ENCODE measurements around the gene C19orf53.

The C19orf53 gene

DNA sequence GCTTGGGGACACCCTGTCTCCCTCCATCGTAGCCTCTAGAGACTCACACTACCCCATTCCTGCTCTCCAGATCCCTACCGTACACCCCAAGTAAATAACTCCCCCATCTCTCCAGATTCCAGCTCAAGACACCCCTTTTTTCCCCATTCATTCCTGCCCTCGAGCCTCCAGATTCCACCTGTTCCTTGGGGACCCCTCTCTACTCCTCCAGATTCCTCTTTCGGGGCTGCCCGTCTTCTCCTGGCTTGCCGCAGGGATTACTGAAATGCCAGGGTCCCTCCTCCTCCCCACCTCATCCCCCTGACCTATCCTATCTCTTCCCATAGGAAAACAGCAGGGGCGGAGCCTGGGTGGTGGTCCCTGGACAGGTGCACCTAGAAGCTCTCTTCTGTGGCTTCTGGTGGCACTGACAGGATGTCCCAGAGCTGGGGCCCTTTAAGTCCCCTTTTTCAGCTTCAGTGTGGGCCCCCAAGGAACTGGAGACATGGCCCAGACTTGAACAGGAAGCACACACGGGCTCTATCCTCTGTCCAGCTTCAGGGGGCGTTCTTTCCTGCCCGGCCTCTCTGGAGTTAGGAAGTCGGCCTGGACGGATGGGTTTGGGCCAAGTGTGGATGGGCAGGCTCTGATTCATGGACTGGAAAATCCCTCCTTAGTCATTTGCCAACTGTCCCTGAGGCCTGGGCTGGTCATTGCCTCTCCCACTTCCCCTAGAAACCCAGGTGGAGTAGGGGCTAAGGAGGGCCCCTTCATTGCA, 22.2 kb downstream of the C19orf53 start:
- peak; percentile 92 for DNase-seq (ENCODE audit: low spot score)

DNA sequence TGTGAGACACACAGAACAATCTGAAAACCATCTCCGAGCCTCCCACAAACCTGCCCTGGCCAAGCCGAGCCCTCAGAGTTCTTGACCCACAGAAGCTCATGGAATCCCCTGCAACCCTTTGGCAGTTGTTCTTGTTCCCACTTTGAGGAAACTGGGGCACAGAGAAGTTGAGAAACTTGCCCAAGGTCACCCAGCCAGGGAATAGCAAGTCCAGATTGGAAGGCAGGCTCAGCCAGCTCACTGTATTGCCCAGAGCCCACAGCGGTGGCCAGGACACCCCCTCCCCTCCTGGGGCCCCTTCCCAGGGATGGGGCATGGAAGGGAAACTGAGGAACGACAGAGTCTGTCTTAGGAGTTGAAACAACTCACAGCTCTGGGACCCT, 22.8 kb downstream of the C19orf53 start:
- DNase-seq (ENCODE audit: low spot score): no peak

DNA sequence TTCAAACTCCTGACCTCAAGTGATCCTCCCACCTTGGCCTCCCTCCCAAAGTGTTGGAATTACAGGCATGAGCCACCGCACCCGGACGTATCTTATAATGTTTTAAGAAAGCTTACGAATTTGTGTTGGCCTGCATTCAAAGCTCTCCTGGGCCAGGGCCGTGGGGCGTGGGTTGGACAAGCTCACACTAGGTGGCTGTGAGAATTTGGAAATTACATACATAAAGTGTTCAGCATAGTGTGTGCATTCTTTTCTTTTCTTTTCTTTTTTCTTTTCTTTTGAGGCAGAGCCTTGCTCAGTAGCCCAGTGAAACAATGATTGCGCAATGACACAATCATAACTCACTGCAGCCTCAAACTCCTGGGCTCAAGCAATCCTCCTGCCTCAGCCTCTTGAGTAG, 23.6 kb downstream of the C19orf53 start:
- DNase-seq (ENCODE audit: low spot score): no peak

DNA sequence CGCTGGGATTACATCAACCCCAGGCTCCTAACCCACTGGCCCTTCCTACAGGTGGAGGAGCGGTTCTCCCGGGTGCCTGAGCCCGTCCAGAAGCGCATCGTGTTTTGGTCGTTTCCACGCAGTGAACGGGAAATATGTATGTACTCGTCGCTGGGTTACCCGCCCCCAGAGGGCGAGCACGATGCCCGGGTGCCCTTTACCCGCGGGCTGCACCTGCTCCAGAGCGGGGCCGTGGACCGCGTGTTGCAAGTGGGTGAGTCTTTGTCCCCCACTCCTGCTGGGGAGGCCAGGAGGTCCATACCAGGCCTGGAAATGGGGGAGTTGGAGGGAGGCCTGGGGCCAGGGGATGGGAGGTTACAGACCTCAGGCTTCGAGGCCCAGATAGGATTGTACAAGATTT, 25.4 kb downstream of the C19orf53 start:
- no peak for DNase-seq (ENCODE audit: low spot score)

DNA sequence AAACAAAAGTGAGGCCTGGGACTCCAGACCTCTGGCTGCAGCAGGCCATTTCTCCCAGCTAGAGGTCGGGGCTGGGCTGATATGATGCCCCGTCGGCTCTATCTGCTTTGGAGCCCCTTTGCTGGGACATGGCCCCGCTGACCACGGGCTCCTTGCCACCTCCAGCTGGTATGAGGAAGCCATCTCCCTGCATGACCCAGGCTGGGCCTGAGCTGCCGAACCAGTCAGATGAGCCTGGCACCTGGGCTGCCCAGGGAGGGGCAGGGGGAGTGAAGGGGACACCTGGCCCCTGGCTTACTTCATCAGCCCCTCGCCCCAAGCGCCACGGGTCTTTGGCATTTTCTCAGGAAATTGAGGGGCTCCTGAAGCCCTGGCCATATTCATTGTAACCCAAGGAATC, 28.8 kb downstream of the C19orf53 start:
- no peak for DNase-seq (ENCODE audit: low spot score)

DNA sequence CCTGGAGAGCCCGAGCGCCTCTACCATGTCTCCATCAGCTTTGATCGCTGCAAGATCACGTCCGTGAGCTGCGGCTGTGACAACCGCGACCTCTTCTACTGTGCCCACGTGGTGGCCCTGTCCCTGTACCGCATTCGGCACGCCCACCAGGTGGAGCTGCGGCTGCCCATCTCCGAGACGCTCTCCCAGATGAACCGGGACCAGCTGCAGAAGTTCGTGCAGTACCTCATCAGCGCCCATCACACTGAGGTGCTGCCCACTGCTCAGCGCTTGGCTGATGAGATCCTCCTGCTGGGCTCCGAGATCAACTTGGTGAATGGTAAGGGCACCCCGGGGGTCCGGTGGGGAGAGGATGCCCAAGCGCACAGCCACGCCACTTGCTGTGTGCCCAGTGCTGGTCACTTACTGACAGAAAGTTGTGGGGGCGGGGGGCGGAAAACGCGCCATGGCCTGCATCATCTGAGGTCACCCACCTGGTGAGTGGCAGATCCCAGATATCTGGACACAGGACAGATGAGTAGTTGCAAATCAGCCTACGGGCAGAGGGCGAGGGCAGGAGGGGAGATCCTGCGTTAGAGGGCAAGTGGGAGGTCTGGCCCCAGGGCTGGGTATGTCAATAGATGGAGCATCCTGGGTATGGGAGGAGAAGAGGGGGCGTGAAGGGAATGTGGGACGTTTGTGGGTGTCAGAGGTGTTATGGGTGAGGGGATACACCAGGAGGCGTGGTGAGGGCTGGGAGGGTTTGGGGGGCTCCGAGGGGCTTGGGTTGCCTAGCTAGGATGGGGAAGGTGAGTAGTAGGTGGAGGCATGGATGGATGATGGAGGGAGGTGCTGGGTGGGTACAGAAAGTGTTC, 30.8 kb downstream of the C19orf53 start:
- no peak for DNase-seq (ENCODE audit: low spot score)

DNA sequence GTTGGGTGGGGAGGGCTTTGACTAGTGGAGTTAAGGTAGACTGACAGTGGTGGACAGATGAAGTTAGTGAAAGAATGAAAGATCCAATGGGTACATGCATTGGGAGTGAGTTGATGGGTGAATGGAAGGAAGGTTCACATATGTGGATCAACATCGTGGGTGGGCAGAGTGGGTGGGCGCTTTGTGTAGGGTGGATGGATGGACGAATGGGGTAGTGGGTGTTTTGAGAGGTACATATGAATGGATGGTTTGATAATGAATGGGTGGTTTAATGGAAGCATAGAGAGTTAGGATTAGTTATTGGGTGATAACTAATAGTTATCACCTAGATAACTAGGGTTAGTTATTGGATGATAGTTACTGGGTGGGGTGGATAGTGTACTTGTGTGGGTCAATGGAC, 32.5 kb downstream of the C19orf53 start:
- DNase-seq (ENCODE audit: low spot score): no peak

DNA sequence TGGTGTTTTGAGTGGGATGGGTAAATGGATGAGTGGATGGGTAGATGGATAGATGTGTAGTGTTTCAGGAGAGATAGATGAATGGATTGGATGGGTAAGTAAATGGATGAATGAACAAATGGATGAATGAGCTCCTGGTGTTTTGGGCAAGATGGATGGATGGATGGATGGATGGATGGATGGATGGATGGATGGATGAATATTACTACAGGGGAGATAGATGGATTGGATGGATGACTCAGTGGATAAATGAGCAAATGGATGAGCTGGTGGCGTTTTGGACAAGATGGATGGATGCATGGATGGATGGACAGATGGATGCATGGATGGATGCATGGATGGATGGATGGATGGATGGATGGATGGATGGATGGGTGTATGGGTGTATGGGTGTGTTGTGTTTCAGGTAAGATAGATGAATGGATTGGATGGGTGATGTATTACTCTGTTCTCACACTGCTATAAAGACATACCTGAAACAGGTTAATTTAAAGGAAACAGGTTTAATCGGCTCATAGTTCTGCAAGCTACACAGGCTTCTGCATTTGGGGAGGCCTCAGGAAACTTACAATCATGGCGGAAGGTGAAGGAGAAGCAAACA, 33.3 kb downstream of the C19orf53 start:
- no peak for DNase-seq (ENCODE audit: low spot score)

DNA sequence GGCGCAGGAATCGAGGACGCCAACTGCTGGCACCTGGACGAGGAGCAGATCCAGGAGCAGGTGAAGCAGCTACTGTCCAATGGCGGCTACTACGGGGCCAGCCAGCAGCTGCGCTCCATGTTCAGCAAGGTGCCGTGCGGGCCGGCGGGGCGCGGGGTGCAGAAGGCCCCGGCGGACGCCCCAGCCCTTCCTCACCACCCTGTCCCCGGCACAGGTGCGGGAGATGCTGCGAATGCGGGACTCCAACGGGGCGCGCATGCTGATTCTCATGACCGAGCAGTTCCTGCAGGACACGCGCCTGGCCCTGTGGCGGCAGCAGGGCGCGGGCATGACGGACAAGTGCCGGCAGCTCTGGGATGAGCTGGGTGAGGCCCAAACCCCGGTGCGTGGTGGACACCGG, 34.6 kb downstream of the C19orf53 start:
- DNase-seq (ENCODE audit: low spot score): no peak

DNA sequence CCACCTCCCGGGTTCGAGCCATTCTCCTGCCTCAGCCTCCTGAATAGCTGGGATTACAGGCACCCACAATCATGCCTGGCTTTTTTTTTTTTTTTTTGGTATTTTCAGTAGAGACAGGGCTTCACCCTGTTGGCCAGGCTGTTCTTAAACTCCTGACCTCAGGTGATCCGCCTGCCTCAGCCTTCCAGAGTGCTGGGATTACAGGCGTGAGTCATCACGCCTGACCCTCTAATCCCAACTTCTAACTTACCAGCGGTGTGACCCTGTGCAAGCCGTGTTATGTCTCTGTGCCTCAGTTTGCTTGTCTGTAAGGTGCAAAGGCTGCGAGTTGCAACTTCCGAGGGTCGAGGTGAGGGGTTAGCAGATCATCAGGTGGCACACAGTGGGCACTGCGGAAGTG, 38.3 kb downstream of the C19orf53 start:
- DNase-seq (ENCODE audit: low spot score): no peak

DNA sequence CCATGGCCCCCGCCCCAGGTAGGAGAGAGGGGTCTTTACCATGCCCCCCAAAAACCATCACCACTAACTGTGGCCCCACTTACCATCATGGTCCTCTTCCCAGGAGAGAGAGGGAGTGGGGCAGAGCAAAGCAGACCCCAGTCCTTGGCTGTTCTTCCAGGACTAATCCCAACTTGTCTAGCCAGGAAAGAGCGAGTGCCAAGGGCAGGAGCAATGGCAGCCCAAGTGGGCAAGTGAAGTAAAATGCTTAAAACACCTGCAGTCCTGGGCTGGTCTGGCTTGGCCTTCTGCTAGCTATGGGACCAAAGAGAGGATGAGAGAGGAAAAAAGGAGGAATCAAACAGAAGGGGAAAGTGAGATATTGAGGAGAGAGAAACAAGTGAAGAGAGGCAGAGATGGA, 38.9 kb downstream of the C19orf53 start:
- no peak for DNase-seq (ENCODE audit: low spot score)

DNA sequence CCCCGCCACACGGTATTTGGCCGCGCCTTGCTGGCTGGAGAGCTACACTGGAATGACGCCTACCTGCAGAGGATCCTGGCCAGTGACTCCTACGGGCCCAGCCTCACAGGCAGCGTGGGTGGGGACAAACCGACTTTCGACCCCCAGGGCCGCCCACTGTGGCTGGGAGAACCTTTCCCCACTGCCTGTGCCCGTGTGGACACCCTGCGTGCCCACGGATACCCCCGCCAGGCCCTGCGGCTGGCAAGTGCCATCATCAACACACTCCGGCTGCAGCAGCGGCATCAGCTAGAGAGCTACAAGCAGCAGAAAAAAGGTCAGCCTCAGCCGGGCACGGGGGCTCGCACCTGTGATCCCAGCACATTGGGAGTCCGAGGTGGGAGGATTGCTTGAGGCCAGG, 40.3 kb downstream of the C19orf53 start:
- no peak for DNase-seq (ENCODE audit: low spot score)

DNA sequence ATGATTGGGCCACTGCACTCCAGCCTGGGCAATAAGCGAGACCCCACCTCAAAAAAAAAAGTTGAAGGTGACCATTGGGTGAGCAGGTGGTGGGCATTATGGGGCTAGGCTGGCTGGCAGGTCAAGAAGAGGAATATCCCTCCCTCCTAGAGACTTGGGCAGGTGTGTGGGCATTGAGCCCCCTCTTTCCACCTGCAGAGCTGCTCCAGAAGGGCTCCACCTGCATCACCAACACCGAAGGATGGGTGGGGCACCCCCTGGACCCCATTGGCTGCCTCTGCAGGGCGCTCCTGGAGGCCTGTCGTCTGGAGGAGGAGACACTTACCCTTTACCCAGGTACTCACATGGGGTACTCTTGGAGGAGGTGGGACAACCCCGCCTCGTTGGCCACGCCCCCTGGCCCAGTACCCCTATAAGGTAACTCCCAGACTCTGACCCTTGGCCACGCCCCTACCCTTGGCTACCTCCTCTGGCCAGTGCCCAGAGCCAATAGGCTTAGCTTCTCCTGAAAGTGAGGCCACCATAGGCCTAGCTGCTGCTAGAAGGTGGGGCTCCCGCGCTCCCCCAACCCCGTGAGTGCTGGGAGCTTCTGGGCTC, 42.9 kb downstream of the C19orf53 start:
- DNase-seq (ENCODE audit: low spot score): no peak

DNA sequence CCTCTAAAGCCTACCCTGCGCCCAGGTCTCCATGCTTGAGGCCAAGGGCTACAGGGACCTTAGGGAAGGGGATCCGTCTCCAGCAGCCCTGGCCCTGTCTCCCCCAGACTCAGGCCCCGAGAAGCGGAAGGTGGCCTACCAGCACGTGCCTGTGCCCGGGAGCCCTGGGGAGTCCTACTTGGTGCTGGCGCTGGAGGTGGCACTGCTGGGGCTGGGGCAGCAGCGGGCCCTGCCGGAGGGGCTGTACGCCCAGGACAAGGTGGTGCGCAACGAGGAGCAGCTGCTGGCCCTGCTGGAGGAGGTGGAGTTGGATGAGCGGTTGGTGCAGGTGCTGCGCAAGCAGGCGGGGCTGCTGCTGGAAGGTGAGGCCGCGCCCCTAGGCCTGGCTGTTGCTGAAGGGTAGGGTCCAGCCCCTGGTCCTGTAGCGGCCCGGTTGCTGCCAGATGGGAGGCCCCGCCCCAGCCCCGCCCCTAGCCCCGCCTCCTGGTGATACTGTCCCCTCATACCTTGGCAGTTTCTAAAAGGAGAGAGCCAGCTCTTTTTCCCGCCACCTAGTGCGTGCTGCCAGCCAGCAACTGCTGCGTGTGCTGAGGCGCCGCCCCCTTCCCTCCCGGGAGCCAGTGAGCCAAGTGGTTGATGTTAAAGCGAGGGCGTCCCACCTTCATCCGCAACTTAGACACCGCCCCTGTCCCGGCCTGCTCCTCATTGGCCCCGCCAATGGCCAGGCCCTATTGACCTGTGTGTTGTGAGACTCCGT, 43.5 kb downstream of the C19orf53 start:
- no peak for DNase-seq (ENCODE audit: low spot score)

DNA sequence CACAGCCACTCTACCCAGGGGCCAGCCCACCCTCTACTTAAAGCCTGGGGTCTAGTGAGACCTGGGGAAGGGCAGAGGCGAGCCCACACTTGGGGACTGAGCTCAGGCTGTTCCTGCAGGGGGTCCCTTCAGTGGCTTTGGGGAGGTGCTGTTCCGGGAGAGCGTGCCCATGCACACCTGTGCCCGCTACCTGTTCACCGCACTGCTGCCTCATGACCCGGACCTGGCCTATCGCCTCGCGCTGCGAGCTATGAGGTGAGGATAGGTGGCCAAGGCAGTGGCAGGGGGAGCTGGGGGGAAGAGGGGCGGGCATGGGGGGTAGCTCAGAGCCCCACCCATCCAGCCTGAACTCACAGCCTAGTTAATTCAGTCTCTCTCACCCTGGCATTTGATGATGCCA, 45.0 kb downstream of the C19orf53 start:
- DNase-seq (ENCODE audit: low spot score): no peak

DNA sequence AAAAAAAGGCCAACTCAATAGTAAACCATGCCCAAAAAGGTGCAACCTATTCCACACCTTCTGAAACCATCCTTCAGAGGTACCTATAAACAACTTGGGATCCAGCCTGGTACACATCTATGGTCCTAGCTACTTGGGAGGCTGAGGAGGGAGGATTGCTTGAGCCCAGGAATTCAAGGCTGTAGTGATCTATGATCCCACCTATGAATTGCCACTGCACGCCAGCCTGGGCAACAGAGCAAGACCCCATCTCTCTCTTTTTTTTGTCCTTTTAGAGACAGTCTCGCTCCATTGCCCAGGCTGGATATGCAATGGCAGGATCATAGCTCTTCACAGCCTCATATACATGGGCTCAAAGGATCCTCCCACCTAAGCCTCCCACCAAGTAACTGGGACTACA, 47.0 kb downstream of the C19orf53 start:
- DNase-seq (ENCODE audit: low spot score): no peak

DNA sequence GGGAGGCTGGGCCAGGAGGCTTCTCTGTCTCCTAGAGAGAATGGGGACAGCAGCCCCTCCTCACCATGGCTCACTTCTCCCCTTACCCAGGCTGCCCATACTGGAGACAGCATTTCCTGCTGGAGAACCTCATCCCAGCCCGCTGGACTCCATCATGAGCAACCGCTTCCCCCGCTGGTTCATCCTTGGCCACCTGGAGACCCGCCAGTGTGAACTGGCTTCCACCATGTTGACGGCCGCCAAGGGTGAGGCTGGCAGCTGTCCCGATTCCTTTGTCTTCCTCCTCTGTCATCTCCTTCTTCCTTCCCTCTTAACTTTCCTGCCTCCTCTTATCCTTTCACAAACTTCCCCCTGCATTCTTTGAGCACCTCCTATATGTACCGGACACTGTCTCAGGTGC, 49.0 kb downstream of the C19orf53 start:
- no peak for DNase-seq (ENCODE audit: low spot score)

DNA sequence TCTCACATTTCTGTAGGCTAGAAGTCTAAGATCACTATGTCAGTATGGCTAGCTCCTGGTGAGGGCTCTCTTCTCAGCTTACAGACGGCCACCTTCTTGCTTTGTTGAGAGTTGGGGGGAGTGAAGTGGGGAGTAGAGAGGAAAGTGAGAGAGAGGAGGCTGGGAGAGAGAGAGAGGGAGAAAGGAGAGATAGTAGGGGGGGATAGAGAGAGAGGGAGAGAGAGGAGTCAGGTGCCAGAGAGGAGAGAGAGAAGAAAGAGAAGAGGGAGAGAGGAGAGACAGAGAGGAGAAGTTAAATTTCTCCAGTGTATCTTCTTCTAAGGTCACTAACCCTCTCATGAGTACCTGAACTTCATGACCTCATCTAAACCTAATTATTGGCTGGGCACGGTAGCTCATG, 49.6 kb downstream of the C19orf53 start:
- no peak for DNase-seq (ENCODE audit: low spot score)

DNA sequence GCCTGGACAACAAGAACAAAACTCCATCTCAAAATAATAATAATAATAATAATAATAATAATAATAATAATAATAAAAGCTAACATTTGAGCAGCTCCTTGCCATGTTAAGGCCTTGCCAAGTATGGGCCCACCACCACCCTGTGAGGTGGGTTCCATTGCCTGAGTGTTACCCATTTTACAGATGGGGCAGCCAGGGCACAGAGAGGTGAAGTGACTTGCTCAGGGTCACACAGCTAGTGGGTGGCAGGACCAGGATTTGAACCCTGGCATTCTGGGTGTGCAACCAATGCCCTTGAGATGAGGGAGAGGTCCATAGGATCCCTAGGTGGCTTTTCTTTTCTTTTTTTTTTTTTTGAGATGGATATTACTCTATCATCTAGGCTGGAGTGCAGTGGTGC, 50.4 kb downstream of the C19orf53 start:
- no peak for DNase-seq (ENCODE audit: low spot score)

DNA sequence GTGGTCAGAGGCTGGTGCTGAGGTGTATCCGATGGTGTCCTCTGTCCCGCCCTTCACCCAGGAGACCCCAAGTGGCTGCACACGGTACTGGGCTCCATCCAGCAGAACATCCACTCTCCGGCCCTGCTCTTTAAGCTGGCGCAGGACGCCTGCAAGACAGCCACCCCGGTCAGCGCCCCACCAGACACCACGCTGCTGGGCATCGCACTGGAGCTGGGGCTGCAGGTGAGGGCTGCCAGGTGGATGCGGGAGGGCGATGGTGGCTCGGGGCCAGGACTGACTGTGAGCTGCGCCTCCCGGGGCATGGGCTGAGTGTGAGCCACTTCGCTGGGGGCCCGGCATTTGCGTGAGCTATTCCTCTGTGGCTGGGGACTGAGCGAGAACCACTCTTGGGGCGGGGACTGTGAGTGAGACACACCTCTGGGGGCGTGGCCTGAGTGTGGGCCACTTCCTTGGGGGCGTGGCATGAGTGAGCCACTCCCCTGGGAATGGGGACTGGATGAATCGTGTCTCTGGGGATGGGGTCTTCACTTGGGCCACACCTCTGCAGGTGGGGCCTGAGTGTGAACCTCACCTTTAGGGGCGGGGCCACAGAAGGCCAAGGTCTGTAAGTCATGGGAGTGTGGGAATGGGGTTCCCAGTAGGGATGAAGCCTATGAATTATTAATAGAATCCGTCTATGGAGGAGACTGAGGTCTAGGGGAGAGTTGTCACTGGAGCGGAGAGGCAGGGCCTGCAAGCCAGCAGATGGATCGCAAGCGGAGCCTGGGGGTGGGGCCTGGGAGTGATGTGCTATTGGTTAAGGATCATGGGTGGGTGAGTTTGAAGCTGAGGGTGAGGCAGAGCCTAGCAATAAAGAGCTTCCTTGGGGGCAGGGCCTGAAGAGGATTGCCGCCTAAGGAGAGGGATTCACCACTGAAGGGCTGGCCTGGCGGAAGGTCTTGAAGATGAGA, 51.5 kb downstream of the C19orf53 start:
- DNase-seq (ENCODE audit: low spot score): no peak
